Measurements from ENCODE around the gene KRT34. TPM values are rescaled to one million over a fixed set of nuclear protein-coding genes. Genes with fewer than 3 reads are reported as not detected.

KRT34 gene
- total and polyA plus RNA-seq, 12 donors = not detected

DNA sequence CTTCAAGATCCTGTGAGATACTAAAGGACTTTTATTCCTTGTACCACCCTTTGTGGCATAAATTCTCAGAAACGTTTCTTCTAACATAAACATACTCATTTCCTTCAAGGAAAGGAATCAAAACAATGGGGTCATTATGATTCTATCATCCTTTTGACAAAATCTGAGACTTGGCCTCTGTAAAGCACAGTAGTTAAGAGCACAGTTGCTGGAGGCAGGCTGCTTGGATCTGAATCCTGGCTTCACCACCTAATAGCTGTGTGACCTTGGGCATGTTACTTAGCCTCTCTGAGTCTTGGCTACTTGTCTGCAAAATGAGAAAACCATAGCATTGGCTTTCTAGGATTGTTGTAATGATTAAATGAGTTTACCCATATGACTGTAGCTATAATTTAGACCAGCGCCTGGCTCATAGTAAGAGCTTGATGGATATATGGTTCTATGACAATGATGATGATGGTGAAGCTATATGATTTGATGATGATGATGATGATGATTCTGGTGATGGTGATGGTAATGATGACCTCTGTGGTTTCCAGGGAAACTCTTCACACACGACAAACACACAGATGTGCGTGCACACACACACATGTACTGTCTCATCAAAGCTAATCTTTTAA is 21.4 kb upstream of the KRT34 start:
- Histone ChIP-seq H3K9me3 (replicated peaks in 1 of 3) (no peaks in the 10 kb centered on the region), H3K4me1 (replicated peaks in 1 of 2) (no peaks in the 10 kb centered on the region), H3K4me3 (no peak overlapping the region), H3K36me3 (replicated peaks in 1 of 2) (no peaks in the 10 kb centered on the region), H3K27me3 (no peaks in the 10 kb centered on the region), H3K27ac (no peak overlapping the region)
- TF ChIP-seq, protein P1, sequence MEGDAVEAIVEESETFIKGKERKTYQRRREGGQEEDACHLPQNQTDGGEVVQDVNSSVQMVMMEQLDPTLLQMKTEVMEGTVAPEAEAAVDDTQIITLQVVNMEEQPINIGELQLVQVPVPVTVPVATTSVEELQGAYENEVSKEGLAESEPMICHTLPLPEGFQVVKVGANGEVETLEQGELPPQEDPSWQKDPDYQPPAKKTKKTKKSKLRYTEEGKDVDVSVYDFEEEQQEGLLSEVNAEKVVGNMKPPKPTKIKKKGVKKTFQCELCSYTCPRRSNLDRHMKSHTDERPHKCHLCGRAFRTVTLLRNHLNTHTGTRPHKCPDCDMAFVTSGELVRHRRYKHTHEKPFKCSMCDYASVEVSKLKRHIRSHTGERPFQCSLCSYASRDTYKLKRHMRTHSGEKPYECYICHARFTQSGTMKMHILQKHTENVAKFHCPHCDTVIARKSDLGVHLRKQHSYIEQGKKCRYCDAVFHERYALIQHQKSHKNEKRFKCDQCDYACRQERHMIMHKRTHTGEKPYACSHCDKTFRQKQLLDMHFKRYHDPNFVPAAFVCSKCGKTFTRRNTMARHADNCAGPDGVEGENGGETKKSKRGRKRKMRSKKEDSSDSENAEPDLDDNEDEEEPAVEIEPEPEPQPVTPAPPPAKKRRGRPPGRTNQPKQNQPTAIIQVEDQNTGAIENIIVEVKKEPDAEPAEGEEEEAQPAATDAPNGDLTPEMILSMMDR (IDR thresholded peaks at IDR 0.05) = no peak
- TF ChIP-seq POLR2A (IDR thresholded peaks at IDR 0.05) = no peak
- no peak for DNase-seq
- intact Hi-C loops (cut with DNase I) = no loop called here
- WGBS, 4 donors = 66 to 75% (median 72%) methylated on average over 4 of the region's 4 CpGs

DNA sequence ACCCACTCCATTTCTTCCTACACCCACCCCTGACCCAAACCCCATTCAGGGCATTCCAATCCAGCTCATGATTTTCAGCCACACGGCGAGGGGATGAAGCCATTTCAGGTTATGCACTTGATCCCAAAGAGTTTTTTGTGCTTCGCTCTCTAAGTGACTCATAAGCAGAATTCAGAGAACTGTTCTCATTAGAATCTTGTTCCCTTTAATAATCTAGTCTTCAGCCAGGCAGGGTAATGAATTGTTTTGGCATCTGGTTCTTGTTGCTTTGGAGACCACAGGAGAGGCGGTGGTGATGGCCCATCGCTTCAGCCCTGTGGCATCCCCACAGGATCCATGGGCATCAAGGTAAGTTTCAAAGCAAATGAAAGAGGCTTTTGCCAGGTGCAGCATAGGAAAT is 20.1 kb upstream of the KRT34 start:
- Histone ChIP-seq H3K4me1 (replicated peaks in 1 of 2) (no peaks in the 10 kb centered on the region), H3K27me3 (no peaks in the 10 kb centered on the region), H3K36me3 (replicated peaks in 1 of 2) (no peaks in the 10 kb centered on the region), H3K4me3 (no peak overlapping the region), H3K27ac (no peak overlapping the region), H3K9me3 (replicated peaks in 1 of 3) (no peaks in the 10 kb centered on the region)
- 87 to 92% (median 89%) methylated on average over 5 of the region's 5 CpGs for WGBS, 4 donors
- DNase-seq = no peak
- TF ChIP-seq POLR2A (IDR thresholded peaks at IDR 0.05) = no peak
- TF ChIP-seq, protein P1 (IDR thresholded peaks at IDR 0.05) = no peak
- intact Hi-C loops (cut with DNase I) = no loop called here

DNA sequence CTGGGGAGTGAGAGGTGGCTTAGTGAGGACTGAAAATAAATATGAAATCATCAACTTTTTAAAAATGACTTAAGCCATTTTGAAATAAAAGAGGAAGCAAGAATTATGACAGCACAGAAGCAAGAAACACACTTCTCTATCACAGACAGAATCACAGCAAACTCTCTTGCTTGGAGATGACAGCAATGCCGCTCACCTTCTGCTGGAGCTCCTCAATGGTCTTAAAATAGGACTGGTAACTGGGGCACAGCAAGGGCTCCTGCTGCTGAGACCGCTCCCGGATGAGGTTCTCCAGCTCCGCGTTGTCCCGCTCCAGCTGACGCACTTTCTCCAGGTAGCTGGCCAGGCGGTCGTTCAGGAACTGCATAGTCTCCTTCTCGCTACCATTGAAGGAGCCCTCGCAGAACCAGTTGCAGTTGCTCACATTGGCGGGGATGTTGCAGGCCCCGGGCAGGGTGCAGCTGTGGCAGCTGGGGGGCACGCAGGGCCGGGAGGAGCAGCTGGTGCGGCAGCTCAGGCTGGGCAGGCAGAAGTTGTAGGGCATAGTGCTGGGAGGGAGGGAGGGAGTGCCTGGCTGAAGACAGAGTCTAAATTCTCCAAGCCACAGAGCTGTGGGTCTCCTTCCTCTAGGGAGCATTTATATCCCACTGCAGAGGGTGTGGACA is 15.0 kb upstream of the KRT34 start, which contains the start of gene KRT31:
TSS of gene KRT31 (minus strand) at position 613 of the 665 bp plus-strand sequence. CDS start at position 544, 69 bp downstream.
- no peaks in the 10 kb centered on the region for H3K4me1 ChIP-seq (replicated peaks in 1 of 2)
- no peaks in the 10 kb centered on the region for H3K36me3 ChIP-seq (replicated peaks in 1 of 2)
- no peak within 1 kb of the TSS for H3K27ac ChIP-seq
- TF ChIP-seq, protein P1 (IDR thresholded peaks at IDR 0.05) = no peak
- TF ChIP-seq POLR2A (IDR thresholded peaks at IDR 0.05) = no peak
- H3K9me3 ChIP-seq (replicated peaks in 1 of 3) = no peaks in the 10 kb centered on the region
- no peak within 1 kb of the TSS for H3K4me3 ChIP-seq
- DNase-seq = no peak
- H3K27me3 ChIP-seq = no peaks in the 10 kb centered on the region
- 90 to 95% (median 94%) methylated on average over 9 to 16 of the region's 16 CpGs for WGBS, 4 donors
- intact Hi-C loops (cut with DNase I) = no loop called here

DNA sequence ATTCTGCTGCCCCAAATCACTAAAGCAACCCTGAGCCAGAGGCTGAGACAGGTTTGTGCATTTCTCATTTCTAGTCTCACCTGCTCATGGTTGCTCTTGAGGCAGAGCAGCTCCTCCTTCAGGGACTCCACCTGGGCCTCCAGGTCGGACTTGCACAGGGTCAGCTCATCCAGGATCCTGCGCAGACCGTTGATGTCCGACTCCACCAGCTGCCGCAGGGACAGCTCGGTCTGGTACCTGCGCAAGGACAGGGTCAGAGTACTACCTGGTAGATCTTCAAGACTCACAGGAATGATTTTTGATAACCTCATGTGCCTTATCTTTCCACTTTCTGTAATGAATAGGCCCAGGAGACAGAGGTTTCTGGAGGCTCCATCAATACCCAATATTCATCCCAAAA is 14.2 kb upstream of the KRT34 start:
- H3K36me3 ChIP-seq (replicated peaks in 1 of 2) = no peaks in the 10 kb centered on the region
- DNase-seq = no peak
- H3K4me1 ChIP-seq (replicated peaks in 1 of 2) = no peaks in the 10 kb centered on the region
- H3K27ac ChIP-seq = no peak overlapping the region
- no peaks in the 10 kb centered on the region for H3K9me3 ChIP-seq (replicated peaks in 1 of 3)
- TF ChIP-seq POLR2A (IDR thresholded peaks at IDR 0.05) = no peak
- TF ChIP-seq, protein P1 (IDR thresholded peaks at IDR 0.05) = no peak
- intact Hi-C loops (cut with DNase I) = no loop called here
- no peaks in the 10 kb centered on the region for H3K27me3 ChIP-seq
- WGBS, 4 donors = 89 to 100% (median 93%) methylated on average over 5 to 7 of the region's 7 CpGs
- no peak overlapping the region for H3K4me3 ChIP-seq
